Mammary epithelial cell (primary cell): Measurements from ENCODE around the gene ADK.

ENCODE experiments used
- CTCF ChIP-seq, 2 donors: IDR thresholded peaks in 1 of 2; conservative IDR thresholded peaks in 1 of 2; 2 replicates each; pipeline ENCODE4 v1.5.1; 2011 to 2012; ENCODE audit warnings: inconsistent platforms in 2 of 2, low read length in 2 of 2, mild to moderate bottlenecking in 2 of 2, control low read depth in 1 of 2, low read depth in 1 of 2; ENCODE audit not compliant: insufficient read depth in 1 of 2; ENCODE audit errors: extremely low read depth in 1 of 2
- EZH2 ChIP-seq: IDR thresholded peaks from 2 replicates; pipeline ENCODE4 v1.6.1; 2012; ENCODE audit warnings: low read length, inconsistent platforms, borderline replicate concordance

DNA sequence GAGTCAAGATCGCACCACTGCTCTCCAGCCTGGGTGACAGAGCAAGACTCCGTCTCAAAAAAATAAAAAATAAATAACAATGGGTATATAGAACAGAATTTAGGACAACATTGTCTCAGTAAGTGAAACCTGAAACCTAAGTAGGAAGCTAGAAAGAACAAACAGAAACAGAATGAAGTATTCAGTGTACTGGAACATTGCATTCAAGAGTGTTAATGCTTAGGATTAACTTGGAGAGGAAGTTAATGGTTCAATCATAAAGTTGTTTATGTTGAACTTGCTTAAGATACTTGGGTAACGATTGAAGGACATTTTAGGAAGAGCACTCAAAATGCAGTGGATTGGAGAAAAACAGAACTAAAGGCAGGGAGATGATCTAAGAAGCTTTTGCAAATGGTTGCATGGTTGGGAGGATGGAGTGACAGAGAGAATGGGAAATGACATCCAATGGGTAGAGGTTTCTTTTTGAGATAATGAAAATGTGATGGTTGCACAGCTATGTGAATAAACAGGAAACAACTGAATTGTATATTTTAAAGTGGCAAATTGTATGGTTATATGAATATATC lies 233.7 kb downstream of the ADK start:
- TF ChIP-seq EZH2: no peak
- no peak for TF ChIP-seq CTCF (conservative IDR thresholded peaks at IDR 0.05 in 1 of 2, IDR thresholded peaks at IDR 0.05 in 1 of 2; ENCODE audit: extremely low read depth in 1 of 2, insufficient read depth in 1 of 2, low read depth in 1 of 2, low read length in 2 of 2)
